ENCODE data around the gene ZNF609.

The ZNF609 gene

DNA sequence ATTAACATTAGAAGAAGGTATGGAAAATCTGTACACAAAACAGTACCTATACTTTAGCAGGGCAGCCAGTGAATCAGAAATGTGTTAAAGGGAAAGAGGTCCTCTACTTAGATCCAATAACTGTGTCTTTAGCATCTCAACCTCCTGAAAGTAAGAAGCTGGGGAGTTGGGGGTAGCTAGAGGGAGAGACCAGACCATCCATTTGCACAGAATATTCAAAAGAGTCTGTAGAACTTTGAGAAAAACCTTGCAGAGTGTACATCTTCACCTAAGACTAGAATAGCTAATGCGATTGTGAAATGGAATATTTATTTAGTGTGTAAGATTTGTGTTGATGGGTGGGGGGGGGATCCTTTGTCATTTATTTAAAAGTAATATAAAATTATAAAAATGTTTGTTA, 190.2 kb downstream of the ZNF609 start:
- Histone ChIP-seq H3K9ac (ENCODE audit: low read depth, low read length) (no peak overlapping the region), H3K27me3 (ENCODE audit: control insufficient read depth, insufficient read depth, low read length) (no peaks in the 10 kb centered on the region), H3K4me1 (ENCODE audit: control insufficient read depth, insufficient read depth, low read length) (peaks cover 7% of the 10 kb centered on the region), H3K9me3 (ENCODE audit: control insufficient read depth, insufficient read depth, low read length) (no peaks in the 10 kb centered on the region), H3K36me3 (ENCODE audit: control insufficient read depth, insufficient read depth, low read length) (no peaks in the 10 kb centered on the region), H3K4me3 (ENCODE audit: low read depth, low read length) (no peak overlapping the region)

DNA sequence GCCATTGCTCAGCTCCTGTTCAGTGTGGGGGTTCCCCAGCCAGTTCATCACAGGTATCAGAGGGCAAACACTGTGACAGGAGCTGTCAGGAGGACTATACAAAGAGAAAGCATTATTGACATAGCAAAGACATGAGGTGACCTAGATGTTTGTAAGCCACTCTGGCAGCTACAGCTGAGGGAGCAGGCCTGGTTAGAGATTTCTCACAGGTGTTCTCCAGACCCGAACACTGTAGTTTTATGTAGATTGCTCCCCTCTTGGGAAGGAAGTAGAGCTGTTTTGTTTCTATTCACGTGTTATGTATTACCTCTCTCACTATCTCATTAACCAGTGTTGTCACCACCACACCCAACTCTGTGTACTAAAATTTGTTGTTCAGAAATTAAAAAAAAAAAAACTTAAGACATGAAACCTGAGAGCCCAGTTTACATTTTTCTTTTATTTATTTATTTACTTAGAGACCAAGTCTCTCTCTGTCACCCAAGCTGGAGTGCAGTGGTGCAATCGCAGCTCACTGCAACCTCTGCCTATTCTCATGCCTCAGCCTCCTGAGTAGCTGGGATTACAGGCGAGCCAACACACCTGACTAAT, 191.3 kb downstream of the ZNF609 start:
- Histone ChIP-seq H3K9ac (ENCODE audit: low read depth, low read length) (no peak overlapping the region), H3K9me3 (ENCODE audit: control insufficient read depth, insufficient read depth, low read length) (no peaks in the 10 kb centered on the region), H3K4me1 (ENCODE audit: control insufficient read depth, insufficient read depth, low read length) (peaks cover 7% of the 10 kb centered on the region), H3K36me3 (ENCODE audit: control insufficient read depth, insufficient read depth, low read length) (no peaks in the 10 kb centered on the region), H3K27me3 (ENCODE audit: control insufficient read depth, insufficient read depth, low read length) (no peaks in the 10 kb centered on the region), H3K4me3 (ENCODE audit: low read depth, low read length) (no peak overlapping the region)

DNA sequence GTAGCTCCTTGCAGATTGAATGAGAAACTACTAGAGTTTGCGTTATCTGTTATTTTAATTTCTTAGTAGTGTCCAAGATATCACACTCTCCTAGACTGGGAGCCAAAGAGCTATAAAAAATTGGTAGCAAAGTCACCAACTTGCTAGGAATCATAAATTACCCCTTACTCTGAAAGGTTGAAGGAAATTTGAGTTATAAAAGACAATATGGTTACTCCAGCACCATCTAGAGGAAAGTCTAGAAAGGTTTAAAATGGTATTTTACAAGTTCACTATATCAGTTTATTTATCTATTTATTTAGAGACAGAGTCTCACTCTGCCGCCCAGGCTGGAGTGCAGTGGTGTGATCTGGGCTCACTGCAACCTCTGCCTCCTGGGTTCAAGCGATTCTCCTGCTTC, 193.4 kb downstream of the ZNF609 start:
- H3K4me3 ChIP-seq (ENCODE audit: low read depth, low read length): no peak overlapping the region
- H3K9ac ChIP-seq (ENCODE audit: low read depth, low read length): no peak overlapping the region
- no peaks in the 10 kb centered on the region for H3K36me3 ChIP-seq (ENCODE audit: control insufficient read depth, insufficient read depth, low read length)
- H3K9me3 ChIP-seq (ENCODE audit: control insufficient read depth, insufficient read depth, low read length): no peaks in the 10 kb centered on the region
- H3K4me1 ChIP-seq (ENCODE audit: control insufficient read depth, insufficient read depth, low read length): peaks cover 7% of the 10 kb centered on the region
- no peaks in the 10 kb centered on the region for H3K27me3 ChIP-seq (ENCODE audit: control insufficient read depth, insufficient read depth, low read length)

DNA sequence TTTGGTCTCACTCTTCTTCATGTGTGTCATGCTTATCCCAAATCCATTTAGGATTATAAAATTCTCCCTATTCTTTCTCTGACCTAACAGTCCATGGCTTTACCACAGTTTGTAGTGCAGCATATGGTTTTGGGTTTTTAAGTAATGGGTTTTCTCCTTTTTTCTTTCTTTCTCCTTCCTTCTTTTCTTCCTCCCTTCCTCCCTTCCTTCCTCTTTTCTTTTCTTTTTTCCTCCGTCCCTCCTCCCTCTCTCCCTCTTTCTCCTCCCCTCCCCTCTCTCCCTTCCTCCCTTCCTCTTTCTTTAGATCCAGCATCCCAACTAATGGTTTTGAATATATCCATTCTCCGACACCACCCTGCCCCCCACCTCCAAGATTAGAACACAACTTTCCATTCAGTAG, 196.1 kb downstream of the ZNF609 start:
- Histone ChIP-seq H3K4me1 (ENCODE audit: control insufficient read depth, insufficient read depth, low read length) (peaks cover 2% of the 10 kb centered on the region), H3K9ac (ENCODE audit: low read depth, low read length) (no peak overlapping the region), H3K36me3 (ENCODE audit: control insufficient read depth, insufficient read depth, low read length) (no peaks in the 10 kb centered on the region), H3K4me3 (ENCODE audit: low read depth, low read length) (no peak overlapping the region), H3K9me3 (ENCODE audit: control insufficient read depth, insufficient read depth, low read length) (no peaks in the 10 kb centered on the region), H3K27me3 (ENCODE audit: control insufficient read depth, insufficient read depth, low read length) (no peaks in the 10 kb centered on the region)

DNA sequence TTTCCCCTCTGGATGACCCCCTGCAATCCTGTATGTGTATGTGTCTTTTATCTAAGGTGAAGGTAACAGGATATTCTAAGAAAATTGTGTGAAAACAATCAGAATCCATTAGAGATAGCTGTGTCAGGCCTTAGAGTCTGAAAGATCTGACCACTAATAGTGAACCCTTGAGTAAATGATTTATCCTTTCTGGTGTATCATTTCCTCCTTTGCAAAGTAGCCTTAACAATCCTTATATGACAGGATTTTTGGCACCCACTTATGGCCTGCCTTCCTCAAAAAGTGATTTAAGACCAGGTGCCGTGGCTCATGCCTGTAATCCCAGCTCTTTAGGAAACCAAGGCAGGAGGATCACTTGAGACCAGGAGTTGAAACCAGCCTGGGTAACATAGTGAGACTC, 204.8 kb downstream of the ZNF609 start:
- Histone ChIP-seq H3K36me3 (ENCODE audit: control insufficient read depth, insufficient read depth, low read length) (no peaks in the 10 kb centered on the region), H3K9ac (ENCODE audit: low read depth, low read length) (no peak overlapping the region), H3K9me3 (ENCODE audit: control insufficient read depth, insufficient read depth, low read length) (no peaks in the 10 kb centered on the region), H3K27me3 (ENCODE audit: control insufficient read depth, insufficient read depth, low read length) (no peaks in the 10 kb centered on the region), H3K4me1 (ENCODE audit: control insufficient read depth, insufficient read depth, low read length) (peaks cover 6% of the 10 kb centered on the region), H3K4me3 (ENCODE audit: low read depth, low read length) (no peak overlapping the region)

DNA sequence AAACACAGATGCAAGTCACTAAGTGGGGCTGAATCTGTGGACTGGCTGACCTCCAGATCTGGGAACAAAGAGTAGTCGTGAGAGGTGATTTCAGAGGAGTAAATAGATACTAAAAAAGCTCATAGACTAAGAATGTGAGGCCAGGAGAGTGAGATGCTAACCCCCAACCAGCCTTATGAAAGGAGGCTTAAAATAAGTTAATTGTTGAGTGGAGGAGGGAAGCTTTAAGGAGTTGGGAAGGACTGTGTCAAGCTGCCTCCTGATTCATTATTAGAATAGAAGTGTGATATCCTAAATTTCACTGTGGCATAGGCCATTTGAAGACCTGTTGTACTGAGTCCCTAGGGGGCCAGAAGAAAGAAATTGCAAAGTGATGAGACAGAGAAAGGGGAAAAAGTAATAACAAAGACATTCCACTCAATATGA, 207.4 kb downstream of the ZNF609 start:
- H3K4me1 ChIP-seq (ENCODE audit: control insufficient read depth, insufficient read depth, low read length): peaks cover 6% of the 10 kb centered on the region
- no peaks in the 10 kb centered on the region for H3K27me3 ChIP-seq (ENCODE audit: control insufficient read depth, insufficient read depth, low read length)
- no peaks in the 10 kb centered on the region for H3K36me3 ChIP-seq (ENCODE audit: control insufficient read depth, insufficient read depth, low read length)
- no peak overlapping the region for H3K9ac ChIP-seq (ENCODE audit: low read depth, low read length)
- H3K9me3 ChIP-seq (ENCODE audit: control insufficient read depth, insufficient read depth, low read length): no peaks in the 10 kb centered on the region
- no peak overlapping the region for H3K4me3 ChIP-seq (ENCODE audit: low read depth, low read length)

DNA sequence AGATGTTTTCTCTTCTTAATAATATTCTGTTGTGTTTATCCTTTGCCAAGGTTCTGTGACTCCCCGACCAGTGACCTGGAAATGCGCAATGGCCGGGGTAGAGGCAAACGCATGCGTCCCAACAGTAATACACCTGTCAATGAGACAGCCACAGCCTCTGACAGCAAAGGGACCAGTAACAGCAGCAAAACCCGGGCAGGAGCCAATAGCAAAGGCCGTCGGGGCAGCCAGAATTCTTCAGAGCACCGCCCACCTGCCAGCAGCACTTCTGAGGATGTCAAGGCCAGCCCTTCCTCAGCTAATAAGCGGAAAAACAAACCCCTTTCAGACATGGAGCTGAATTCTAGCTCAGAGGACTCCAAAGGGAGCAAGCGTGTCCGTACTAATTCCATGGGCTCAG, 213.5 kb downstream of the ZNF609 start:
- H3K27me3 ChIP-seq (ENCODE audit: control insufficient read depth, insufficient read depth, low read length): no peaks in the 10 kb centered on the region
- H3K36me3 ChIP-seq (ENCODE audit: control insufficient read depth, insufficient read depth, low read length): peaks cover 12% of the 10 kb centered on the region
- no peak overlapping the region for H3K9ac ChIP-seq (ENCODE audit: low read depth, low read length)
- H3K9me3 ChIP-seq (ENCODE audit: control insufficient read depth, insufficient read depth, low read length): no peaks in the 10 kb centered on the region
- no peaks in the 10 kb centered on the region for H3K4me1 ChIP-seq (ENCODE audit: control insufficient read depth, insufficient read depth, low read length)
- no peak overlapping the region for H3K4me3 ChIP-seq (ENCODE audit: low read depth, low read length)

DNA sequence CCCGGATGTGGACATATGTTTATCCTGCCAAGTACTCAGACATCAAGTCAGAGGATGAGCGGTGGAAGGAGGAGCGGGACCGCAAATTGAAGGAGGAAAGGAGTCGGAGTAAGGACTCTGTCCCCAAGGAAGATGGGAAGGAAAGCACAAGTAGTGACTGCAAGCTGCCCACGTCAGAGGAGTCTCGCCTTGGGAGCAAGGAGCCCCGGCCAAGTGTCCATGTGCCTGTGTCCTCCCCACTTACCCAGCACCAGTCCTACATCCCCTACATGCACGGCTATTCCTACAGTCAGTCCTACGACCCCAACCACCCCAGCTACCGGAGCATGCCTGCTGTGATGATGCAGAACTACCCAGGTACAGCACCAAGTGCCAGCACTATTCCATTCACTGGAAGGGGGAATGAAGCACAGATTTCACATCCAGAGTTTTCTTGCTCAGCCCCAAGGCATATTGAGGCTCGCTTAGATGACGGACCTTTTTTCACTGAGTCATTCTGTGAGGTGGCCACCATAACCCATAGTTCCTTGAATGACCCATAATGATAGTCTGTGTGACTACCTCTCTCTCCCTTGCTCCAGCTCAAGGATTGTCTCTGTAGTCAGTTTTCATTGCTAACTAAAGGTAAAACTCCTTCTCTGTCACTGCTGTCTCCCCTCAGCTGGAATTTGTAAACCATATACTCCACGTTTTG, 217.9 kb downstream of the ZNF609 start:
- no peaks in the 10 kb centered on the region for H3K27me3 ChIP-seq (ENCODE audit: control insufficient read depth, insufficient read depth, low read length)
- H3K9ac ChIP-seq (ENCODE audit: low read depth, low read length): no peak overlapping the region
- H3K9me3 ChIP-seq (ENCODE audit: control insufficient read depth, insufficient read depth, low read length): no peaks in the 10 kb centered on the region
- H3K4me1 ChIP-seq (ENCODE audit: control insufficient read depth, insufficient read depth, low read length): no peaks in the 10 kb centered on the region
- peaks cover 41% of the 10 kb centered on the region for H3K36me3 ChIP-seq (ENCODE audit: control insufficient read depth, insufficient read depth, low read length)
- H3K4me3 ChIP-seq (ENCODE audit: low read depth, low read length): no peak overlapping the region

DNA sequence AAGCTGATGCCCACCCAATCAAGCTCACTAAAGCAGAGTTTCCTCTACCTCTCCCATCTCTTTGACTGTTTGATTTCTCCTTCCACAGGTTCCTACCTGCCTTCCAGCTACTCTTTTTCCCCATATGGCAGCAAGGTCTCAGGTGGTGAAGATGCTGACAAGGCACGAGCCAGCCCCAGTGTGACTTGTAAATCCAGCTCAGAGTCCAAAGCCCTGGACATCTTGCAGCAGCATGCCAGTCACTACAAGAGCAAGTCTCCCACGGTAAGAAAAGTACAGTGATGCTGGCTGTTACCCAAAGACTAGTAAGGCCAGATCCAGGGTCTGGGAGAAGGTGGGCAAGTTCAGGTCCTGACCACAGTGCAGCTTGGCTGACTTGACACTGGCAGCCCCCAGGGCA, 219.7 kb downstream of the ZNF609 start:
- H3K27me3 ChIP-seq (ENCODE audit: control insufficient read depth, insufficient read depth, low read length): no peaks in the 10 kb centered on the region
- no peaks in the 10 kb centered on the region for H3K9me3 ChIP-seq (ENCODE audit: control insufficient read depth, insufficient read depth, low read length)
- no peaks in the 10 kb centered on the region for H3K4me1 ChIP-seq (ENCODE audit: control insufficient read depth, insufficient read depth, low read length)
- H3K36me3 ChIP-seq (ENCODE audit: control insufficient read depth, insufficient read depth, low read length): peaks cover 40% of the 10 kb centered on the region
- no peak overlapping the region for H3K9ac ChIP-seq (ENCODE audit: low read depth, low read length)
- no peak overlapping the region for H3K4me3 ChIP-seq (ENCODE audit: low read depth, low read length)

DNA sequence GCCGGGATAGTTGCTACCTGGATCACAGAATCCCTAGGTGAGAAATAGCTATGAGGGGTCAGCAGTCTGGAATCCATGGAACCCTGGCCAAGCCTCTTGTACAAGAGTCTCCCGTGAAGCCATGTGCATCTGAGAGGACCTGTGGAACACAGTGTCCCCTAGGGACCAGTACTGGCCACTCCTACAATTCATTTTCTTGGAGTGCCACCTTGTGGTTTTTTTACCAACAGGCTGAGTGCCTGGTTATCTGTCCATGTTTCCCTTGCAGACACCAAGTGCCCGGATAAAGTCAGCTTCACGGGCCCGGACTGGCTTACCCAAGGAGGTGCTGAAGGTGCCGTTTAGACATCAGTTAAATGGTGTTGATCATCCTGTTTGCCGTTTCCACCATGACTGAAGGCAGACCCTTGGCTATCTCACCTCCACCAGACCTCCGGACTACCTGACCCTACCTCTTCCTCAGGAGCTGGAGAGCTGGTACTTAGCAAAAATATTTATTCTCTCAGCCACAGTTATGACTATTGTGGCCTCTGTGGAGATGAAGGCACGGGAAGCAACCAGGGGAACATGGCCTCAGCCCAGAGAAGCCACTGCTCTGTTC, 221.1 kb downstream of the ZNF609 start:
- H3K4me1 ChIP-seq (ENCODE audit: control insufficient read depth, insufficient read depth, low read length): no peaks in the 10 kb centered on the region
- peaks cover 40% of the 10 kb centered on the region for H3K36me3 ChIP-seq (ENCODE audit: control insufficient read depth, insufficient read depth, low read length)
- H3K27me3 ChIP-seq (ENCODE audit: control insufficient read depth, insufficient read depth, low read length): no peaks in the 10 kb centered on the region
- H3K9me3 ChIP-seq (ENCODE audit: control insufficient read depth, insufficient read depth, low read length): no peaks in the 10 kb centered on the region
- H3K4me3 ChIP-seq (ENCODE audit: low read depth, low read length): no peak overlapping the region
- no peak overlapping the region for H3K9ac ChIP-seq (ENCODE audit: low read depth, low read length)

DNA sequence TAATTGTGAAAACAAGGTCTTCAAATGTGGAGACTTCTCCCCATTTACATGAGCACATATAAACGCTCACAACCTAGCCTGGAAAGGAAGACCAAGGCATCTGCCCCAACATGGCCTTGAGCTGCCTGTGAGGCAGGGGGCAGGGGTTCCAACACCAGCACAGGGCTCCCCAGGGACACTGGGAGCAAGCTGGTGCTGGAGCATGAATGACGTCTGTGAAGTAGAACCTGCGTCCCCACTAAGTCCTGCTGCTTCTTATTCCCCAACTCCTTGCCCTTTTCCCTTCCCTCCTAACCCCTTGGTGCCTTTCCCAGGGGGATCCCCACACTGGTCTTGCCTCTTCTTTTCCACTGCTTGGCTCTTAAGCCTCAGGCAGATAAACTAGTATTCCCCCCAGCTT, 221.9 kb downstream of the ZNF609 start:
- Histone ChIP-seq H3K9ac (ENCODE audit: low read depth, low read length) (no peak overlapping the region), H3K9me3 (ENCODE audit: control insufficient read depth, insufficient read depth, low read length) (no peaks in the 10 kb centered on the region), H3K27me3 (ENCODE audit: control insufficient read depth, insufficient read depth, low read length) (no peaks in the 10 kb centered on the region), H3K4me1 (ENCODE audit: control insufficient read depth, insufficient read depth, low read length) (no peaks in the 10 kb centered on the region), H3K36me3 (ENCODE audit: control insufficient read depth, insufficient read depth, low read length) (peaks cover 44% of the 10 kb centered on the region), H3K4me3 (ENCODE audit: low read depth, low read length) (no peak overlapping the region)

DNA sequence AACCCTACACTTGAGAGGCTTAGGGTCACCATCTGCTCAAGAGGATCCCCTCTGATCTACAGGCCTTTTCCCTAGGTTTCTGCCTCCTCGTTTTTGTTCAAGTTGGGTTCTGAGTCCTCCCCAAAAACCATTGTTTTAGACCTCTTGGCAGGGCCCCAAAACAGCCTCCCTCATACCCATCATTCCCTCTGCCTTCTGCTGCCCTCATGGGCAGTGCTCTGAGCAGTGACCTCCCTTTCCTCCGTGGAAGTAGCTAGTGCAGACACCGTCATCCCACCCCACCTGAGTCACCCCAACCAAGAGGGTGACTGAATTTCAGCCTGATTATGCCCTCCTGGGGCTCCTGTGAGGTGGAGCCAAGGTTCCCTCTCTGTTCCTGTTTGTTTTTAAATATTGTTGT, 223.0 kb downstream of the ZNF609 start:
- H3K36me3 ChIP-seq (ENCODE audit: control insufficient read depth, insufficient read depth, low read length): peaks cover 41% of the 10 kb centered on the region
- H3K4me1 ChIP-seq (ENCODE audit: control insufficient read depth, insufficient read depth, low read length): peaks cover 3% of the 10 kb centered on the region

More for the DNA sequence above, 223.0 kb downstream of the ZNF609 start:
- Histone ChIP-seq H3K4me3 (ENCODE audit: low read depth, low read length) (no peak overlapping the region), H3K9ac (ENCODE audit: low read depth, low read length) (no peak overlapping the region), H3K27me3 (ENCODE audit: control insufficient read depth, insufficient read depth, low read length) (no peaks in the 10 kb centered on the region), H3K9me3 (ENCODE audit: control insufficient read depth, insufficient read depth, low read length) (no peaks in the 10 kb centered on the region)

Measured in iPS-15b (cell line).